Activated CD8-positive, alpha-beta T cell treated with anti-CD3 and anti-CD28 coated beads for 36 hours (primary cell): ENCODE data around the gene PITPNC1. TPM values are rescaled to one million over a fixed set of nuclear protein-coding genes. Genes with fewer than 3 reads are reported as not detected.

Experiments
- ATAC-seq: fragments of 200-7000 bp; cut with Tn5 transposase; one replicate; pipeline ENCODE4 v1.10.0; 2021; ENCODE audit warnings: mild to moderate bottlenecking, moderate library complexity
- CTCF ChIA-PET: fragments of 350-600 bp; sonication (Branson Sonifier 250); formaldehyde crosslinking; loops from one replicate; lab custom pipeline; 2021; ENCODE audit warnings: antibody characterized with exemption; lab: Charles Lee
- POLR2A ChIA-PET: fragments of 350-600 bp; sonication (Branson Sonifier 250); formaldehyde crosslinking; loops from one replicate; lab custom pipeline; 2021; ENCODE audit warnings: antibody characterized with exemption; lab: Charles Lee
- DNase-seq: peaks from one replicate; pipeline ENCODE4 v3.0.0-alpha.2; 2020
- H3K27ac Mint-ChIP-seq: one replicate; pipeline ENCODE4 v1.8.0; 2021; ENCODE audit warnings: mild to moderate bottlenecking, mixed read lengths
- H3K27me3 Mint-ChIP-seq: one replicate; pipeline ENCODE4 v1.8.0; 2021; ENCODE audit warnings: mixed read lengths
- H3K36me3 Mint-ChIP-seq: one replicate; pipeline ENCODE4 v1.8.0; 2021; ENCODE audit warnings: low read depth, mixed read lengths
- H3K4me1 Mint-ChIP-seq: one replicate; pipeline ENCODE4 v1.8.0; 2021; ENCODE audit warnings: low read depth, mixed read lengths
- H3K4me3 Mint-ChIP-seq: one replicate; pipeline ENCODE4 v1.8.0; 2021; ENCODE audit warnings: mild to moderate bottlenecking, moderate library complexity, mixed read lengths
- H3K9me3 Mint-ChIP-seq: one replicate; pipeline ENCODE4 v1.8.0; 2021; ENCODE audit warnings: mixed read lengths
- intact Hi-C: fragments of 100-400 bp; cut with micrococcal nuclease; formaldehyde crosslinking; loops from one replicate; pipeline ENCODE4 v1.10.0; 2022
- total RNA-seq, 2 experiments: library from RNA; stranded (reverse); gene quantifications; one replicate each; pipeline ENCODE4 v1.2.3, GENCODE V29; 2021
- TF ChIP-seq, protein P1 (sequence below): fragments of 200-600 bp; IDR thresholded peaks from one replicate; pipeline ENCODE4 v1.8.0; 2022; ENCODE audit warnings: antibody characterized with exemption, mild to moderate bottlenecking

The PITPNC1 gene
- total RNA-seq, 2 experiments from 2014 or later, result 51.8 to 56.3 TPM

- peaks cover 36% of the 10 kb centered on the region for H3K36me3 Mint-ChIP-seq
- TF ChIP-seq, protein P1, sequence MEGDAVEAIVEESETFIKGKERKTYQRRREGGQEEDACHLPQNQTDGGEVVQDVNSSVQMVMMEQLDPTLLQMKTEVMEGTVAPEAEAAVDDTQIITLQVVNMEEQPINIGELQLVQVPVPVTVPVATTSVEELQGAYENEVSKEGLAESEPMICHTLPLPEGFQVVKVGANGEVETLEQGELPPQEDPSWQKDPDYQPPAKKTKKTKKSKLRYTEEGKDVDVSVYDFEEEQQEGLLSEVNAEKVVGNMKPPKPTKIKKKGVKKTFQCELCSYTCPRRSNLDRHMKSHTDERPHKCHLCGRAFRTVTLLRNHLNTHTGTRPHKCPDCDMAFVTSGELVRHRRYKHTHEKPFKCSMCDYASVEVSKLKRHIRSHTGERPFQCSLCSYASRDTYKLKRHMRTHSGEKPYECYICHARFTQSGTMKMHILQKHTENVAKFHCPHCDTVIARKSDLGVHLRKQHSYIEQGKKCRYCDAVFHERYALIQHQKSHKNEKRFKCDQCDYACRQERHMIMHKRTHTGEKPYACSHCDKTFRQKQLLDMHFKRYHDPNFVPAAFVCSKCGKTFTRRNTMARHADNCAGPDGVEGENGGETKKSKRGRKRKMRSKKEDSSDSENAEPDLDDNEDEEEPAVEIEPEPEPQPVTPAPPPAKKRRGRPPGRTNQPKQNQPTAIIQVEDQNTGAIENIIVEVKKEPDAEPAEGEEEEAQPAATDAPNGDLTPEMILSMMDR, result no peak
- H3K27me3 Mint-ChIP-seq, result no peaks in the 10 kb centered on the region
- ChIA-PET CTCF (interaction anchor here (0.9 to 6.6 kb wide), 3 partner anchors 10 to 236 kb away, joined by 3 to 68 read pairs (median 15); partner anchors contain the start of gene PITPNC1), POLR2A (interaction anchor here (0.6 to 5.9 kb wide), 7 partner anchors 10 to 351 kb away, joined by 3 to 48 read pairs (median 3); partner anchors contain the start of genes NOL11 and PITPNC1)
- peak within 1 kb of the TSS; percentile 97 for H3K4me3 Mint-ChIP-seq
- peaks cover 43% of the 10 kb centered on the region for H3K4me1 Mint-ChIP-seq
- intact Hi-C loops, result no loop called here
- ATAC-seq (peak; percentile 94), DNase-seq (peak; percentile 94)
- no peaks in the 10 kb centered on the region for H3K9me3 Mint-ChIP-seq
- H3K27ac Mint-ChIP-seq, result peak within 1 kb of the TSS; percentile 96
Observed at GRCh38 chr17:67366193-67367157, 10.6 kb upstream of the PITPNC1 start, which contains the start of gene PSMD12. PSMD12 (minus strand) TSS chr17:67366577; CDS start chr17:67366519, 58 bp downstream.

DNA sequence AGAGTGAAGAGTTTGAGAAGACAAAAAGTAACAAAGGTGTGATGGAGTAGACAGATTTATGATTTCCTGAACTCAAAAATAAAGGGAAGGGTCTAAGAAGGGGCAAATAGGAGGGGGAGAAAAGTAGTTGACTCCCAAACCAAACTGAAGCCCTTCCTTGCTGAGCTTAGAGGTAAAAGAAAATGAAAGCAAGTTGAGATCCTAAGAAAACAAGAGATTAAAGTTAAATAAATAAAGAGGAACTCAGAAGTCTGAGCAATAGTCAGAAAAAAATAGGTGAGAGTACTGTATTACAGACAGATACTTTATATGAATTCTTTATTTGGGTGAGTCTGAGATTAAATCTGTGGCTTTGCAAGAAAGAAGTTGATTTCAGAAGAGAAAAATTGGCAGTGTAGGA, 7.4 kb upstream of the PITPNC1 start:
- H3K27ac Mint-ChIP-seq, result no peak overlapping the region
- ChIA-PET CTCF (interaction anchor here (1.4 to 1.8 kb wide), 3 partner anchors 10 to 318 kb away, joined by 3 to 7 read pairs (median 5); no protein-coding TSS in a partner anchor), POLR2A (interaction anchor here (1.3 kb wide), 1 partner anchor 9 kb away, joined by 6 read pairs; no protein-coding TSS in a partner anchor)
- ATAC-seq (no peak), DNase-seq (no peak)
- H3K4me3 Mint-ChIP-seq, result no peak overlapping the region
- TF ChIP-seq, protein P1, result no peak
- no peaks in the 10 kb centered on the region for H3K27me3 Mint-ChIP-seq
- intact Hi-C loops, result no loop called here
- peaks cover 24% of the 10 kb centered on the region for H3K4me1 Mint-ChIP-seq
- H3K36me3 Mint-ChIP-seq, result peaks cover 12% of the 10 kb centered on the region
- no peaks in the 10 kb centered on the region for H3K9me3 Mint-ChIP-seq

DNA sequence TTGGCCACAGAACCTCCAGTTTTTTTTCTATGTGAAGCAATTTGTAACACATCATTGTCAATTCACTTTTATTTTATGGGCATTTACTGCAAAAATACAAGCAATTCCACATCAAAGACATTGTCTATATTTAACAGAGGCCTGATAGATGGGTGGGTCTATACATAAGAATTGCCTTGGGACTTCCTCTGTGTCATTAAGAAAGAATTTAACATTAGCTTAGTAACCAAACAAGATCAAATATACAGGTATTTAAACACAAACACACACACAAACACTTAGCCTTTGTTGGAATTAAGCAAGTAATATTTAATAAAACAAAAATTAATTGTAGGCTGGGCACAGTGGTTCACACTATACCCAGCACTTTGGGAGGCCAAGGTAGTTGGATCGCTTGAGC, 4.3 kb upstream of the PITPNC1 start:
- no peaks in the 10 kb centered on the region for H3K36me3 Mint-ChIP-seq
- intact Hi-C loops, result no loop called here
- ATAC-seq, result no peak
- DNase-seq, result no peak
- no peaks in the 10 kb centered on the region for H3K9me3 Mint-ChIP-seq
- peaks cover 21% of the 10 kb centered on the region for H3K4me1 Mint-ChIP-seq
- ChIA-PET CTCF (interaction anchor here (0.6 to 10.8 kb wide), 9 partner anchors 14 to 344 kb away, joined by 3 to 201 read pairs (median 8); no protein-coding TSS in a partner anchor), POLR2A (interaction anchor here (1.2 kb wide), 1 partner anchor 285 kb away, joined by 4 read pairs; no protein-coding TSS in a partner anchor)
- H3K27me3 Mint-ChIP-seq, result no peaks in the 10 kb centered on the region
- H3K27ac Mint-ChIP-seq, result no peak overlapping the region
- no peak overlapping the region for H3K4me3 Mint-ChIP-seq
- TF ChIP-seq, protein P1, result no peak

GRCh38 chr17:67374329-67375053, 2.6 kb upstream of the PITPNC1 start:
- peak overlapping the region; percentile 31 for H3K4me3 Mint-ChIP-seq
- peak; percentile 97 for DNase-seq
- CTCF ChIA-PET, result interaction anchor here (0.6 to 10.8 kb wide), 65 partner anchors 10 to 450 kb away, joined by 3 to 201 read pairs (median 5); partner anchors contain the start of genes NOL11 and PSMD12
- H3K4me1 Mint-ChIP-seq, result peaks cover 25% of the 10 kb centered on the region
- H3K9me3 Mint-ChIP-seq, result no peaks in the 10 kb centered on the region
- intact Hi-C loops, result loop anchor here (1.0 to 5.0 kb wide), 3 partner anchors 58 to 315 kb away; no protein-coding TSS in a partner anchor
- POLR2A ChIA-PET, result interaction anchor here (0.6 to 6.6 kb wide), 8 partner anchors 9 to 342 kb away, joined by 3 to 86 read pairs (median 4); partner anchors contain the start of gene PSMD12
- no peaks in the 10 kb centered on the region for H3K27me3 Mint-ChIP-seq
- TF ChIP-seq, protein P1, result peak; percentile 89
- peaks cover 6% of the 10 kb centered on the region for H3K36me3 Mint-ChIP-seq
- H3K27ac Mint-ChIP-seq, result peak overlapping the region; percentile 40
- ATAC-seq, result peak; percentile 51
